Measurements from ENCODE around the gene UPP1.

Gene UPP1

DNA sequence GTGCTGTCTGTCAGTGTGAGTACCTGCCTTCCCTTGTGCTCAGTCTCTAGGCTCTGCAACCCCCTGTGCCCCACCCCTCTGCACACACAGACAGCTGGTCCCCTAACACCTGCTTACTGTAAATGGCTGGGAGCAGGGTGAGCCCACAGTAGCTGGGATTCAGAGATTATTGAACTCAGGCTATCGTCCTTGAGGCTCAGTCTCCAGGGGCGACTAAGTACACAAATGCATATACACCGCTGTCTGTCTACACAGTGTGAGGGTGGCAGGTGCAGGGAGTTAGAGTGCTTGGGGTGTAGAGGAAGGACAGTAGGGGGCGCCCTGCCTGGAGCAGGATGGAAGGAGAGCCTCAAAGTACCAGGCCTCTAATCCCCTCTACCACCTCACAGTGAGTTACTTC is 12.9 kb downstream of the UPP1 start:
- no peak overlapping the region for H2AK5ac ChIP-seq (ENCODE audit: low read length)
- no peak overlapping the region for H3K23ac ChIP-seq (ENCODE audit: low read length)
- no peak overlapping the region for H2BK120ac ChIP-seq (ENCODE audit: low read depth, low read length)
- H2BK5ac ChIP-seq (ENCODE audit: low read length) = no peak overlapping the region
- no peak overlapping the region for H3K56ac ChIP-seq (ENCODE audit: low read length)
- H3K79me1 ChIP-seq (ENCODE audit: low read length) = peaks cover 5% of the 10 kb centered on the region
- H3K4ac ChIP-seq (ENCODE audit: low read depth, low read length) = no peak overlapping the region
- H3K18ac ChIP-seq (ENCODE audit: low read length) = no peak overlapping the region
- no CpG with 5 or more reads among the region's 4 CpGs for WGBS (ENCODE audit: extremely low coverage, insufficient coverage, low lambda C conversion rate)
- no peak overlapping the region for H3K4me3 ChIP-seq (ENCODE audit: low read length)
- H4K5ac ChIP-seq (ENCODE audit: low read length) = no peak overlapping the region
- H3K4me2 ChIP-seq (ENCODE audit: low read length) = no peak overlapping the region
- H2BK15ac ChIP-seq (replicated peaks; ENCODE audit: low read depth) = no peak overlapping the region
- no peak overlapping the region for H4K8ac ChIP-seq (ENCODE audit: low read depth, low read length)
- H3K27me3 ChIP-seq (ENCODE audit: insufficient read depth, low read length, poor library complexity) = no peaks in the 10 kb centered on the region
- H3K36me3 ChIP-seq (ENCODE audit: control insufficient read depth, insufficient read depth, low read length) = peaks cover 14% of the 10 kb centered on the region
- no peak overlapping the region for H3K9ac ChIP-seq (ENCODE audit: low read length)
- no peaks in the 10 kb centered on the region for H3K79me2 ChIP-seq (ENCODE audit: control insufficient read depth, insufficient read depth, low read length)
- H3K4me1 ChIP-seq (ENCODE audit: control insufficient read depth, low read depth, low read length) = no peaks in the 10 kb centered on the region
- no peak overlapping the region for H3K27ac ChIP-seq (ENCODE audit: low read depth, low read length)
- peak; percentile 48 for DNase-seq

DNA sequence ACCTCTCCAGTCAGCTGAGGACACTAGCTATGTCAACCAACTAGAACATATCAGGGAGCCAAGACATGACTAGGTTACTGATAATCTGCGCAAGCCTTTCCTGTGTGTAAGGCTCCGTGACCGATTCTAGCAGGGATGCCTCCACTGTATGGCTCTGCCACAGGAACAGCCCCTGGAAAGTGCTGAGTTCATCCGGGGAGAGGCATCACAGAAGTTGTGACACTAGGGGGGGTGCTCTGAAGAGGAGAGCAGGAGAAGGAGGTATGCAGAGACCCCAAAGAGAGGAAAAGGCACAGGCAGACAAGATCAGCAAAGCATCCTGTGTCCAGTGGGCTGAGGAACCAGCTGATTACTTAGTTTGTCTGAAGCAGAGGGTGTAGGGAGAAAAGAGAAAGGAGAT is 13.5 kb downstream of the UPP1 start:
- no peak overlapping the region for H4K5ac ChIP-seq (ENCODE audit: low read length)
- no peaks in the 10 kb centered on the region for H3K79me2 ChIP-seq (ENCODE audit: control insufficient read depth, insufficient read depth, low read length)
- no peak overlapping the region for H3K4me2 ChIP-seq (ENCODE audit: low read length)
- no peak overlapping the region for H3K4me3 ChIP-seq (ENCODE audit: low read length)
- peaks cover 16% of the 10 kb centered on the region for H3K36me3 ChIP-seq (ENCODE audit: control insufficient read depth, insufficient read depth, low read length)
- H2BK15ac ChIP-seq (replicated peaks; ENCODE audit: low read depth) = no peak overlapping the region
- no peak overlapping the region for H2AK5ac ChIP-seq (ENCODE audit: low read length)
- no CpG with 5 or more reads among the region's 4 CpGs for WGBS (ENCODE audit: extremely low coverage, insufficient coverage, low lambda C conversion rate)
- no peak overlapping the region for H3K27ac ChIP-seq (ENCODE audit: low read depth, low read length)
- H3K79me1 ChIP-seq (ENCODE audit: low read length) = peaks cover 5% of the 10 kb centered on the region
- no peak overlapping the region for H3K4ac ChIP-seq (ENCODE audit: low read depth, low read length)
- no peak overlapping the region for H3K23ac ChIP-seq (ENCODE audit: low read length)
- H2BK5ac ChIP-seq (ENCODE audit: low read length) = no peak overlapping the region
- no peaks in the 10 kb centered on the region for H3K4me1 ChIP-seq (ENCODE audit: control insufficient read depth, low read depth, low read length)
- H3K18ac ChIP-seq (ENCODE audit: low read length) = no peak overlapping the region
- no peaks in the 10 kb centered on the region for H3K27me3 ChIP-seq (ENCODE audit: insufficient read depth, low read length, poor library complexity)
- no peak overlapping the region for H2BK120ac ChIP-seq (ENCODE audit: low read depth, low read length)
- H3K9ac ChIP-seq (ENCODE audit: low read length) = no peak overlapping the region
- no peak for DNase-seq
- no peak overlapping the region for H3K56ac ChIP-seq (ENCODE audit: low read length)
- H4K8ac ChIP-seq (ENCODE audit: low read depth, low read length) = no peak overlapping the region

DNA sequence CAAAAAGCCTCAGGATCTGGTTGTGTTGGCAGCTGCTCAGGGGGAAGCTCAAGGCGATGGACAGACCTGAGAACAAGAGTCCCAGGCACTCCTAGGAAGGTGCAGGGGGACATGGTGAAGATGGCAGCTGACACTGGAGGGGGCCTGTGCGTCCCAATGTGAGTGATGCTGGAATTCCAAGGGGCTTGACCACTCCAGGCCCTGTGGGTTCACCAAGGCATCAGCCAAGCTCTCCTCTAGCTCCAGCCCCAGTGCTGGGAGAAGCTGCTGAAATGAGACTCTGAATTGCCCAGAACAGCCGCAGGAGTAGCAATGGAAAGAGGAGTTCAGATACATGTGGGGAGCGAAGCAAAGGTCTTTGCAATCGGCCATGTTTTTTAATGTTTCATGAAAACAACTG is 16.0 kb downstream of the UPP1 start:
- H3K79me1 ChIP-seq (ENCODE audit: low read length) = no peaks in the 10 kb centered on the region
- no peaks in the 10 kb centered on the region for H3K79me2 ChIP-seq (ENCODE audit: control insufficient read depth, insufficient read depth, low read length)
- peaks cover 22% of the 10 kb centered on the region for H3K36me3 ChIP-seq (ENCODE audit: control insufficient read depth, insufficient read depth, low read length)
- no peak overlapping the region for H3K4me3 ChIP-seq (ENCODE audit: low read length)
- no peak for DNase-seq
- H3K18ac ChIP-seq (ENCODE audit: low read length) = no peak overlapping the region
- H3K27me3 ChIP-seq (ENCODE audit: insufficient read depth, low read length, poor library complexity) = no peaks in the 10 kb centered on the region
- H4K8ac ChIP-seq (ENCODE audit: low read depth, low read length) = no peak overlapping the region
- WGBS (ENCODE audit: extremely low coverage, insufficient coverage, low lambda C conversion rate) = no CpG with 5 or more reads among the region's 5 CpGs
- H2BK120ac ChIP-seq (ENCODE audit: low read depth, low read length) = no peak overlapping the region
- no peak overlapping the region for H2BK15ac ChIP-seq (replicated peaks; ENCODE audit: low read depth)
- no peak overlapping the region for H3K4ac ChIP-seq (ENCODE audit: low read depth, low read length)
- H3K27ac ChIP-seq (ENCODE audit: low read depth, low read length) = no peak overlapping the region
- no peak overlapping the region for H2BK5ac ChIP-seq (ENCODE audit: low read length)
- H3K23ac ChIP-seq (ENCODE audit: low read length) = no peak overlapping the region
- no peaks in the 10 kb centered on the region for H3K4me1 ChIP-seq (ENCODE audit: control insufficient read depth, low read depth, low read length)
- H3K9ac ChIP-seq (ENCODE audit: low read length) = no peak overlapping the region
- H3K4me2 ChIP-seq (ENCODE audit: low read length) = no peak overlapping the region
- H4K5ac ChIP-seq (ENCODE audit: low read length) = no peak overlapping the region
- H3K56ac ChIP-seq (ENCODE audit: low read length) = no peak overlapping the region
- H2AK5ac ChIP-seq (ENCODE audit: low read length) = no peak overlapping the region

GRCh38 chr7:48106906-48107659 is 18.0 kb downstream of the UPP1 start:
- Histone ChIP-seq H3K4me1 (ENCODE audit: control insufficient read depth, low read depth, low read length) (no peaks in the 10 kb centered on the region), H3K23ac (ENCODE audit: low read length) (no peak overlapping the region), H2BK15ac (replicated peaks; ENCODE audit: low read depth) (no peak overlapping the region), H2AK5ac (ENCODE audit: low read length) (no peak overlapping the region), H3K79me1 (ENCODE audit: low read length) (no peaks in the 10 kb centered on the region), H2BK120ac (ENCODE audit: low read depth, low read length) (no peak overlapping the region), H3K79me2 (ENCODE audit: control insufficient read depth, insufficient read depth, low read length) (no peaks in the 10 kb centered on the region), H3K4me2 (ENCODE audit: low read length) (no peak overlapping the region), H2BK5ac (ENCODE audit: low read length) (no peak overlapping the region), H3K27me3 (ENCODE audit: insufficient read depth, low read length, poor library complexity) (no peaks in the 10 kb centered on the region), H3K4ac (ENCODE audit: low read depth, low read length) (no peak overlapping the region), H3K36me3 (ENCODE audit: control insufficient read depth, insufficient read depth, low read length) (peaks cover 17% of the 10 kb centered on the region), H3K4me3 (ENCODE audit: low read length) (no peak overlapping the region), H4K8ac (ENCODE audit: low read depth, low read length) (no peak overlapping the region), H3K18ac (ENCODE audit: low read length) (no peak overlapping the region), H3K56ac (ENCODE audit: low read length) (no peak overlapping the region), H3K27ac (ENCODE audit: low read depth, low read length) (no peak overlapping the region), H4K5ac (ENCODE audit: low read length) (no peak overlapping the region), H3K9ac (ENCODE audit: low read length) (no peak overlapping the region)
- no CpG with 5 or more reads among the region's 29 CpGs for WGBS (ENCODE audit: extremely low coverage, insufficient coverage, low lambda C conversion rate)
- DNase-seq = no peak

DNA sequence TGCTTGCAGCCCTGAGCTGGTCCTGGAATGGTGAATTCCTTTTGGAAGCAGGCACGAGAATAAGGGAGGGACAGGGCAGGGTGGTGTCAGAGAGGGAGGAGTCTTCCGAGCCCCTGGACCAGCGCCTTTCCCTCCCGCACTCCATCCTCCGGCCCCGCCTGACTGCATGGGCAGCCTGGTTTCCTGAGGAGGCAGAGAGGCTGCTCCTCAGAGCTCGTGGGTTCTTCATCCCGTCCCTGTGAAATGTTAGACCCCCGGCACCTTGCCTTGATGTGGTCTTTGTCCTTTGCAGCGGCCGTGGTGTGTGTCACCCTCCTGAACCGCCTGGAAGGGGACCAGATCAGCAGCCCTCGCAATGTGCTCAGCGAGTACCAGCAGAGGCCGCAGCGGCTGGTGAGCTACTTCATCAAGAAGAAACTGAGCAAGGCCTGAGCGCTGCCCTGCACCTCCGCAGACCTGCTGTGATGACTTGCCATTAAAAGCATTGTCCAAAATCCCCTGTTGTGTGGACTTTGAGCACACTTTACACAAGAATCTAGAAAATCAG is 18.9 kb downstream of the UPP1 start:
- Histone ChIP-seq H3K27ac (ENCODE audit: low read depth, low read length) (no peak overlapping the region), H2BK5ac (ENCODE audit: low read length) (no peak overlapping the region), H3K4me1 (ENCODE audit: control insufficient read depth, low read depth, low read length) (no peaks in the 10 kb centered on the region), H3K9ac (ENCODE audit: low read length) (no peak overlapping the region), H3K79me1 (ENCODE audit: low read length) (no peaks in the 10 kb centered on the region), H2BK120ac (ENCODE audit: low read depth, low read length) (no peak overlapping the region), H3K4ac (ENCODE audit: low read depth, low read length) (no peak overlapping the region), H3K36me3 (ENCODE audit: control insufficient read depth, insufficient read depth, low read length) (peaks cover 13% of the 10 kb centered on the region), H4K5ac (ENCODE audit: low read length) (no peak overlapping the region), H3K23ac (ENCODE audit: low read length) (no peak overlapping the region), H3K4me3 (ENCODE audit: low read length) (no peak overlapping the region), H2AK5ac (ENCODE audit: low read length) (no peak overlapping the region), H3K27me3 (ENCODE audit: insufficient read depth, low read length, poor library complexity) (no peaks in the 10 kb centered on the region), H2BK15ac (replicated peaks; ENCODE audit: low read depth) (no peak overlapping the region), H3K4me2 (ENCODE audit: low read length) (no peak overlapping the region), H3K56ac (ENCODE audit: low read length) (no peak overlapping the region), H3K18ac (ENCODE audit: low read length) (no peak overlapping the region), H3K79me2 (ENCODE audit: control insufficient read depth, insufficient read depth, low read length) (no peaks in the 10 kb centered on the region), H4K8ac (ENCODE audit: low read depth, low read length) (no peak overlapping the region)
- no CpG with 5 or more reads among the region's 18 CpGs for WGBS (ENCODE audit: extremely low coverage, insufficient coverage, low lambda C conversion rate)
- no peak for DNase-seq

Data from mesendoderm (in vitro differentiated cells).